Measurements from ENCODE around the gene FOXO1. TPM values are rescaled to one million over a fixed set of nuclear protein-coding genes. Genes with fewer than 3 reads are reported as not detected.

Gene FOXO1
- total and polyA plus RNA-seq, 2 of the 13 experiments (the other 11 are each of a cell fraction or from before 2014, with no cell fraction given), result 8.1 to 13.1 TPM

DNA sequence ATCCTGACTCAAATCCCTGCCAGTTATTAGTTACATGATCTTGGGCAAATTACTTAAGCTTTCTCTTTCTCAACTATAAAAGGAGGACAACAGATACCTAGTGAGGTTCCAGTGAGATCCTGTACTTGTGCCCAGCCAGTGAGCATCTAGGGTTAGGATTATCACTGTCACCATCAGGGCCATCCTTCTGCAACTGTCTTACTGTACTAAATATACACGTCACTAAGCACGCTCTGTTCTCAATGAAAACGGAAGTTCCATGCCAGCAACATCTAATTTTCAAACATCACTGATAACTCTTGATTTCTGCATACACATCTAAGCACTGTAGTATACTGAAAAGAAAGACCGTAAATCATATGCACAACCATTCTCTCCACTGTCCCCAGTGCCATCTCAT lies 70.0 kb downstream of the FOXO1 start:
- Histone ChIP-seq H3K9ac (ENCODE audit: insufficient read depth, low read depth, low read length) (no peak overlapping the region), H2AFZ (ENCODE audit: low read length) (no peak overlapping the region), H3K27me3 (ENCODE audit: control insufficient read depth in 1 of 2, insufficient read depth in 2 of 2, low read length in 2 of 2) (no peaks in the 10 kb centered on the region), H3K4me3 (replicated peaks in 1 of 3; ENCODE audit: insufficient read depth in 1 of 3, low read depth in 2 of 3, low read length in 3 of 3) (no peak overlapping the region), H3K9me3 (ENCODE audit: low read length) (no peaks in the 10 kb centered on the region), H4K20me1 (ENCODE audit: insufficient read depth, low read length) (peaks cover 72% of the 10 kb centered on the region), H3K36me3 (replicated peaks in 1 of 2; ENCODE audit: control insufficient read depth in 1 of 2, insufficient read depth in 2 of 2, low read length in 2 of 2) (peaks cover 0 to 5% of the 10 kb centered on the region in 2 experiments; a peak in 2 of 5 replicates), H3K27ac (ENCODE audit: extremely low read length, insufficient read depth, low read length) (no peak overlapping the region), H3K4me1 (ENCODE audit: insufficient read depth, low read length) (peaks cover 77% of the 10 kb centered on the region), H3K79me2 (ENCODE audit: insufficient read depth, low read length) (peaks cover 100% of the 10 kb centered on the region), H3K4me2 (ENCODE audit: low read depth, low read length) (no peak overlapping the region)
- ChIA-PET POLR2A (no interaction called here), CTCF (ENCODE audit: low intra/inter-chr PET ratio, low total read pairs) (no interaction called here)
- no peak for FAIRE-seq
- intact Hi-C loops (cut with micrococcal nuclease; ENCODE audit: unreplicated experiment), result no loop called here
- no peak for DNase-seq (ENCODE audit: low spot score)
- no TSS peak for BruUV-seq (replicated peaks)
- TF ChIP-seq NFATC3 (CRISPR knock-in tag; IDR thresholded peaks at IDR 0.05) (no peak), GTF3A (CRISPR knock-in tag; conservative IDR thresholded peaks at IDR 0.05) (no peak), ADNP (CRISPR knock-in tag; IDR thresholded peaks at IDR 0.05) (no peak), THAP8 (CRISPR knock-in tag; IDR thresholded peaks at IDR 0.05; ENCODE audit: borderline replicate concordance) (no peak), ONECUT2 (CRISPR knock-in tag; IDR thresholded peaks at IDR 0.05) (no peak), ZNF318 (CRISPR knock-in tag; IDR thresholded peaks at IDR 0.05) (no peak), SYNCRIP (IDR thresholded peaks at IDR 0.05; ENCODE audit: insufficient read depth, low read depth, low read length) (no peak), MEF2D (CRISPR knock-in tag; IDR thresholded peaks at IDR 0.05) (no peak), SNAI1 (CRISPR knock-in tag; IDR thresholded peaks at IDR 0.05; ENCODE audit: borderline replicate concordance) (no peak), ZNF24 (IDR thresholded peaks at IDR 0.05) (no peak), YEATS2 (CRISPR knock-in tag; IDR thresholded peaks at IDR 0.05; ENCODE audit: borderline replicate concordance) (no peak), PRPF4 (IDR thresholded peaks at IDR 0.05; ENCODE audit: low read depth, low read length, poor library complexity, severe bottlenecking) (no peak), MAFG (CRISPR knock-in tag; IDR thresholded peaks at IDR 0.05) (no peak), DMAP1 (CRISPR knock-in tag; IDR thresholded peaks at IDR 0.05) (no peak)
- WGBS (ENCODE audit: low lambda C conversion rate), result 95% methylated on average over 4 of the region's 4 CpGs
- no peak; the same call in 2 of the 3 replicates for ATAC-seq
- in situ Hi-C loops (cut with HindIII; ENCODE audit: extremely low pct_ligation_motif_present, low pct_unique_long_range_greater_than_20kb), result no loop called here
